Right cardiac atrium (tissue), 5 donors: ENCODE data around the gene UVSSA. TPM values are rescaled to one million over a fixed set of nuclear protein-coding genes. Genes with fewer than 3 reads are reported as not detected.
"Not testable (repeated sequence)": the region's sequence is repeated elsewhere in the genome, so short reads cannot be mapped to it uniquely, and the experiment has no call there.

ENCODE experiments used
- ATAC-seq, 2 donors: fragments of 200-7000 bp; cut with Tn5 transposase; one replicate each; pipeline versions ENCODE4 v1.8.0 to v1.9.1; 2020; ENCODE audit warnings: moderate library complexity in 2 of 2, mild to moderate bottlenecking in 1 of 2
- DNase-seq, 3 donors: peaks; one replicate each; pipeline ENCODE4 v3.0.0-alpha.2; 2020
- H3K27ac ChIP-seq: one replicate; pipeline ENCODE4 v1.5.1; 2013; ENCODE audit warnings: mild to moderate bottlenecking, low read length, control low read depth, moderate library complexity
- H3K27me3 ChIP-seq: one replicate; pipeline ENCODE4 v1.6.1; 2013; ENCODE audit not compliant: control insufficient read depth, insufficient read depth
- H3K4me1 ChIP-seq: one replicate; pipeline ENCODE4 v1.6.1; 2013; ENCODE audit warnings: low read length; ENCODE audit not compliant: control insufficient read depth, insufficient read depth
- H3K4me3 ChIP-seq: one replicate; pipeline ENCODE4 v1.5.1; 2013; ENCODE audit warnings: low read length, control low read depth
- H3K9me3 ChIP-seq: one replicate; pipeline ENCODE4 v1.6.1; 2013; ENCODE audit warnings: low read length; ENCODE audit not compliant: control insufficient read depth
- WGBS: extraction: QIAGEN DNeasy Blood & Tissue Kit; methylation state at CpG from one replicate; pipeline ENCODE4 v1.1.7; 2013; 5-methylcytosine and 5-hydroxymethylcytosine counted together
- intact Hi-C, 4 donors: fragments of 100-400 bp; cut with DNase I; formaldehyde crosslinking; loops; one replicate each; pipeline versions ENCODE4 v1.11.0 to v1.14.0; 2022 to 2023
- polyA plus RNA-seq: library from polyadenylated mRNA; stranded (reverse); fragments of 200-250 nt; gene quantifications from one replicate; pipeline ENCODE4 v1.2.3, GENCODE V29; 2013
- total RNA-seq, 4 donors: library from RNA; stranded (reverse); fragmentation: NEBNext Ultra II Directional; extraction: Animal tissue kit (Norgen Biotek cat#: 25700); gene quantifications; one replicate each; pipeline ENCODE4 v1.2.1, GENCODE V29; 2021
- donor health status: healthy with polysubstance abuse.
- donor health status: DM: no; HTN: yes; CAD: no.
- donor health status: DM: no; HTN: no; CAD: no.
- donor health status: DM: no; HTN: yes; CAD: no; lungs with severe emphysema.
- donor health status: DM: yes; HTN: yes; CAD: no.

The UVSSA gene
- total and polyA plus RNA-seq, 5 donors: 5.0 to 8.8 (median 8.3) TPM

- DNase-seq (peak in 2 of 3 donors; percentile 60 to 69), ATAC-seq (no peak)
- intact Hi-C loops: loop anchor here in 1 of 4 donors (10.0 kb wide), 1 partner anchor 168 kb away; no protein-coding TSS in a partner anchor
- Histone ChIP-seq H3K9me3 (no peaks in the 10 kb centered on the region), H3K4me1 (no peaks in the 10 kb centered on the region), H3K4me3 (no peak overlapping the region), H3K27me3 (no peaks in the 10 kb centered on the region), H3K27ac (no peak overlapping the region)
- 85% methylated on average over 8 of the region's 8 CpGs for WGBS
Observed at GRCh38 chr4:1333256-1333655, 13.8 kb upstream of the UVSSA start.

GRCh38 chr4:1333851-1334578 lies 13.0 kb upstream of the UVSSA start:
- not testable (repeated sequence) for H3K9me3 ChIP-seq, ATAC-seq, H3K27me3 ChIP-seq, H3K4me1 ChIP-seq, H3K27ac ChIP-seq, H3K4me3 ChIP-seq
- 72% methylated on average over 11 of the region's 12 CpGs for WGBS
- DNase-seq: peak in 2 of 3 donors; percentile 34 to 37
- intact Hi-C loops: loop anchor here in 1 of 4 donors (10.0 kb wide), 1 partner anchor 169 kb away; no protein-coding TSS in a partner anchor

- H3K27me3 ChIP-seq: no peaks in the 10 kb centered on the region
- intact Hi-C loops: loop anchor here in 1 of 4 donors (10.0 kb wide), 1 partner anchor 170 kb away; no protein-coding TSS in a partner anchor
- H3K27ac ChIP-seq: no peak overlapping the region
- no peak overlapping the region for H3K4me3 ChIP-seq
- ATAC-seq (no peak), DNase-seq (peak in 2 of 3 donors; percentile 33 to 55)
- 89% methylated on average over 6 of the region's 6 CpGs for WGBS
- H3K4me1 ChIP-seq: no peaks in the 10 kb centered on the region
- no peaks in the 10 kb centered on the region for H3K9me3 ChIP-seq
Observed at GRCh38 chr4:1334579-1334895, 12.5 kb upstream of the UVSSA start.

- H3K9me3 ChIP-seq, H3K4me3 ChIP-seq, ATAC-seq, H3K27me3 ChIP-seq, H3K27ac ChIP-seq, H3K4me1 ChIP-seq: not testable (repeated sequence)
- 92% methylated on average over 4 of the region's 4 CpGs for WGBS
- DNase-seq: peak in 1 of 3 donors; percentile 5
- intact Hi-C loops: loop anchor here in 1 of 4 donors (10.0 kb wide), 1 partner anchor 171 kb away; no protein-coding TSS in a partner anchor
Observed at GRCh38 chr4:1335193-1335883, 11.7 kb upstream of the UVSSA start.

GRCh38 chr4:1336088-1336491 lies 10.9 kb upstream of the UVSSA start:
- DNase-seq (peak in 1 of 3 donors; percentile 1), ATAC-seq (no peak)
- no peak overlapping the region for H3K4me3 ChIP-seq
- 83% methylated on average over 7 of the region's 7 CpGs for WGBS
- H3K27ac ChIP-seq: no peak overlapping the region
- H3K4me1 ChIP-seq: no peaks in the 10 kb centered on the region
- no peaks in the 10 kb centered on the region for H3K27me3 ChIP-seq
- H3K9me3 ChIP-seq: no peaks in the 10 kb centered on the region
- intact Hi-C loops: loop anchor here in 1 of 4 donors (10.0 kb wide), 1 partner anchor 171 kb away; no protein-coding TSS in a partner anchor

GRCh38 chr4:1337376-1337831 lies 9.6 kb upstream of the UVSSA start:
- Histone ChIP-seq H3K9me3 (no peaks in the 10 kb centered on the region), H3K27me3 (no peaks in the 10 kb centered on the region), H3K4me3 (no peak overlapping the region), H3K4me1 (no peaks in the 10 kb centered on the region), H3K27ac (no peak overlapping the region)
- DNase-seq (peak; percentile 10 to 42 (median 26)), ATAC-seq (no peak)
- intact Hi-C loops: loop anchor here in 1 of 4 donors (10.0 kb wide), 1 partner anchor 173 kb away; no protein-coding TSS in a partner anchor
- 80% methylated on average over 11 of the region's 11 CpGs for WGBS

GRCh38 chr4:1337951-1338751 lies 8.9 kb upstream of the UVSSA start:
- H3K27ac ChIP-seq: no peak overlapping the region
- ATAC-seq (no peak), DNase-seq (peak; percentile 7 to 51 (median 42))
- 97% methylated on average over 41 of the region's 41 CpGs for WGBS
- no peaks in the 10 kb centered on the region for H3K9me3 ChIP-seq
- no peaks in the 10 kb centered on the region for H3K27me3 ChIP-seq
- no peaks in the 10 kb centered on the region for H3K4me1 ChIP-seq
- intact Hi-C loops: loop anchor here in 1 of 4 donors (10.0 kb wide), 1 partner anchor 173 kb away; no protein-coding TSS in a partner anchor
- H3K4me3 ChIP-seq: no peak overlapping the region

- Histone ChIP-seq H3K9me3 (no peaks in the 10 kb centered on the region), H3K4me1 (no peaks in the 10 kb centered on the region), H3K27ac (no peak overlapping the region), H3K27me3 (no peaks in the 10 kb centered on the region), H3K4me3 (no peak overlapping the region)
- peak in 1 of 3 donors; percentile 49 for DNase-seq
- no peak for ATAC-seq
- intact Hi-C loops: loop anchor here in 1 of 4 donors (10.0 kb wide), 1 partner anchor 174 kb away; no protein-coding TSS in a partner anchor
- 96% methylated on average over 38 of the region's 38 CpGs for WGBS
Observed at GRCh38 chr4:1338752-1339414, 8.1 kb upstream of the UVSSA start.

GRCh38 chr4:1339489-1339888 lies 7.5 kb upstream of the UVSSA start:
- ATAC-seq (no peak), DNase-seq (peak; percentile 8 to 58 (median 41))
- no peak overlapping the region for H3K4me3 ChIP-seq
- H3K4me1 ChIP-seq: no peaks in the 10 kb centered on the region
- no peak overlapping the region for H3K27ac ChIP-seq
- 98% methylated on average over 38 of the region's 38 CpGs for WGBS
- no peaks in the 10 kb centered on the region for H3K9me3 ChIP-seq
- no peaks in the 10 kb centered on the region for H3K27me3 ChIP-seq
- intact Hi-C loops: loop anchor here in 1 of 4 donors (10.0 kb wide), 1 partner anchor 175 kb away; no protein-coding TSS in a partner anchor

- Histone ChIP-seq H3K27me3 (no peaks in the 10 kb centered on the region), H3K27ac (no peak overlapping the region), H3K4me1 (no peaks in the 10 kb centered on the region), H3K4me3 (no peak overlapping the region), H3K9me3 (no peaks in the 10 kb centered on the region)
- DNase-seq: peak; percentile 8 to 57 (median 43)
- 90% methylated on average over 29 of the region's 29 CpGs for WGBS
- intact Hi-C loops: loop anchor here in 3 of 4 donors (5.0 to 10.0 kb wide), 3 partner anchors 45 to 175 kb away; no protein-coding TSS in a partner anchor
- no peak for ATAC-seq
Observed at GRCh38 chr4:1340181-1340747, 6.7 kb upstream of the UVSSA start.
